A375 (cell line): ENCODE measurements around the gene THEMIS2. TPM values are rescaled to one million over a fixed set of nuclear protein-coding genes. Genes with fewer than 3 reads are reported as not detected.

Source experiments
- small RNA-seq: library from RNA; depleted of rRNA; stranded (forward); fragments of <200 nt; gene quantifications from one replicate; pipeline ENCODE3, GENCODE V24; 2014
- total RNA-seq: library from RNA; depleted of rRNA; stranded (reverse); fragments of >200 nt; shearing (Covaris generic); gene quantifications from 2 replicates; pipeline ENCODE4 v1.2.3, GENCODE V29; 2014; rRNA removed

Gene THEMIS2
- 3.4 and 6.0 TPM in 2 replicates for total RNA-seq

GRCh38 chr1:27872059-27872801, at the start of gene THEMIS2:
Gene THEMIS2, plus strand, starts transcription at chr1:27872544. Its CDS starts 28 bp downstream, at chr1:27872572.

GRCh38 chr1:27830621-27831440, 41.5 kb upstream of the THEMIS2 start, which contains the start of gene PPP1R8:
Gene PPP1R8, plus strand, starts transcription at chr1:27830782. Its CDS starts 54 bp downstream, at chr1:27830836.

GRCh38 chr1:27934818-27935549, 62.6 kb downstream of the THEMIS2 start, which contains the start of gene SMPDL3B:
Gene SMPDL3B, plus strand, starts transcription at chr1:27935000. Its CDS starts 184 bp downstream, at chr1:27935184.

Small RNA genes lying within 50 kb of the gene (small RNA-seq; reads per million reads assigned to genes)
- gene RNU6-1245P (not detected), gene SCARNA1 (251 reads per million, percentile 97 among the genes with 10 or more reads in this experiment)

Other genes with a start within 250 kb of the THEMIS2 start
- 0.05 TPM in 1 of 2 replicates, not detected in the other for gene FGR, start 237.4 kb upstream of the THEMIS2 start, total RNA-seq
- 33.7 and 40.2 TPM in 2 replicates for gene IFI6, start 200.4 kb upstream of the THEMIS2 start, total RNA-seq
- gene FAM76A, start 146.6 kb upstream of the THEMIS2 start, total RNA-seq: 7.0 and 8.9 TPM in 2 replicates
- 17.8 and 22.2 TPM in 2 replicates for gene STX12, start 99.3 kb upstream of the THEMIS2 start, total RNA-seq
- 55.5 and 63.8 TPM in 2 replicates for gene PPP1R8, start 41.8 kb upstream of the THEMIS2 start, total RNA-seq
- gene RPA2, start 42.0 kb downstream of the THEMIS2 start, total RNA-seq: 91.6 and 107 TPM in 2 replicates
- gene SMPDL3B, start 62.5 kb downstream of the THEMIS2 start, total RNA-seq: 0.19 and 0.60 TPM in 2 replicates
- gene XKR8, start 87.4 kb downstream of the THEMIS2 start, total RNA-seq: not detected in 2 replicates
- 16.1 and 17.7 TPM in 2 replicates for gene EYA3, start 216.1 kb downstream of the THEMIS2 start, total RNA-seq